Skeletal muscle satellite cell (primary cell): ENCODE measurements around the gene SPN.
"Not testable (repeated sequence)": the region's sequence is repeated elsewhere in the genome, so short reads cannot be mapped to it uniquely, and the experiment has no call there.

Experiments used
- H3K27me3 ChIP-seq: 2 replicates; pipeline ENCODE4 v1.7.0; 2013; ENCODE audit warnings: low read length; ENCODE audit not compliant: control insufficient read depth, insufficient read depth
- H3K36me3 ChIP-seq: 2 replicates; pipeline ENCODE4 v1.7.0; 2013; ENCODE audit warnings: mild to moderate bottlenecking, control low read depth, low read length; ENCODE audit not compliant: insufficient read depth
- H3K4me1 ChIP-seq: 2 replicates; pipeline ENCODE4 v1.7.0; 2013; ENCODE audit warnings: low read length; ENCODE audit not compliant: control insufficient read depth, insufficient read depth
- H3K4me2 ChIP-seq: 2 replicates; pipeline ENCODE4 v1.7.0; 2013; ENCODE audit warnings: mild to moderate bottlenecking, low read length
- H3K4me3 ChIP-seq: 2 replicates; pipeline ENCODE4 v1.7.0; 2013; ENCODE audit warnings: low read length
- H3K9ac ChIP-seq: 2 replicates; pipeline ENCODE4 v1.7.0; 2013; ENCODE audit warnings: mild to moderate bottlenecking, low read depth, low read length, moderate library complexity
- H3K9me3 ChIP-seq: replicated peaks from 2 replicates; pipeline ENCODE4 v1.7.0; 2013; ENCODE audit warnings: mild to moderate bottlenecking, control low read depth, low read length

Gene SPN

GRCh38 chr16:29649588-29650494 is 13.2 kb upstream of the SPN start:
- Histone ChIP-seq H3K4me2 (no peak overlapping the region), H3K9me3 (no peaks in the 10 kb centered on the region), H3K36me3 (no peaks in the 10 kb centered on the region), H3K27me3 (no peaks in the 10 kb centered on the region), H3K4me1 (no peaks in the 10 kb centered on the region), H3K4me3 (no peak overlapping the region), H3K9ac (no peak overlapping the region)

- H3K9me3 ChIP-seq, result no peaks in the 10 kb centered on the region
- H3K4me2 ChIP-seq, result no peak overlapping the region
- no peak overlapping the region for H3K4me3 ChIP-seq
- no peak overlapping the region for H3K9ac ChIP-seq
- no peaks in the 10 kb centered on the region for H3K4me1 ChIP-seq
- H3K27me3 ChIP-seq, result no peaks in the 10 kb centered on the region
- no peaks in the 10 kb centered on the region for H3K36me3 ChIP-seq
Observed at GRCh38 chr16:29650771-29651170, 12.3 kb upstream of the SPN start.

- Histone ChIP-seq H3K9me3 (no peaks in the 10 kb centered on the region), H3K9ac (no peak overlapping the region), H3K4me1 (no peaks in the 10 kb centered on the region), H3K27me3 (no peaks in the 10 kb centered on the region), H3K4me2 (no peak overlapping the region), H3K36me3 (no peaks in the 10 kb centered on the region), H3K4me3 (no peak overlapping the region)
Observed at GRCh38 chr16:29651774-29652349, 11.2 kb upstream of the SPN start.

GRCh38 chr16:29653471-29653870 is 9.6 kb upstream of the SPN start:
- Histone ChIP-seq H3K36me3 (no peaks in the 10 kb centered on the region), H3K4me1 (no peaks in the 10 kb centered on the region), H3K4me2 (no peak overlapping the region), H3K9me3 (no peaks in the 10 kb centered on the region), H3K27me3 (no peaks in the 10 kb centered on the region), H3K4me3 (no peak overlapping the region), H3K9ac (no peak overlapping the region)

- not testable (repeated sequence) for H3K4me1 ChIP-seq
Observed at GRCh38 chr16:29653890-29654289, 9.2 kb upstream of the SPN start.

GRCh38 chr16:29656688-29657523 is 6.1 kb upstream of the SPN start:
- peaks cover 6% of the 10 kb centered on the region for H3K27me3 ChIP-seq
- H3K9ac ChIP-seq, result no peak overlapping the region
- no peaks in the 10 kb centered on the region for H3K4me1 ChIP-seq
- no peak overlapping the region for H3K4me3 ChIP-seq
- H3K9me3 ChIP-seq, result no peaks in the 10 kb centered on the region
- no peak overlapping the region for H3K4me2 ChIP-seq
- no peaks in the 10 kb centered on the region for H3K36me3 ChIP-seq

More at GRCh38 chr16:29653890-29654289, 9.2 kb upstream of the SPN start:
- not testable (repeated sequence) for H3K27me3 ChIP-seq, H3K4me2 ChIP-seq, H3K36me3 ChIP-seq, H3K9me3 ChIP-seq, H3K4me3 ChIP-seq, H3K9ac ChIP-seq

- Histone ChIP-seq H3K9ac (no peak overlapping the region), H3K9me3 (no peaks in the 10 kb centered on the region), H3K4me2 (no peak overlapping the region), H3K4me1 (no peaks in the 10 kb centered on the region), H3K4me3 (no peak overlapping the region), H3K36me3 (no peaks in the 10 kb centered on the region), H3K27me3 (peaks cover 6% of the 10 kb centered on the region)
Observed at GRCh38 chr16:29658705-29659104, 4.3 kb upstream of the SPN start.

- H3K9me3 ChIP-seq, result no peaks in the 10 kb centered on the region
- no peak overlapping the region for H3K4me2 ChIP-seq
- no peaks in the 10 kb centered on the region for H3K36me3 ChIP-seq
- H3K9ac ChIP-seq, result no peak overlapping the region
- H3K4me3 ChIP-seq, result no peak overlapping the region
- peaks cover 16% of the 10 kb centered on the region for H3K27me3 ChIP-seq
- no peaks in the 10 kb centered on the region for H3K4me1 ChIP-seq
Observed at GRCh38 chr16:29662000-29662728, 883 bp upstream of the SPN start.

- Histone ChIP-seq H3K4me3 (no peak overlapping the region), H3K9ac (no peak overlapping the region), H3K27me3 (peaks cover 16% of the 10 kb centered on the region), H3K9me3 (no peaks in the 10 kb centered on the region), H3K4me2 (no peak overlapping the region), H3K4me1 (no peaks in the 10 kb centered on the region), H3K36me3 (no peaks in the 10 kb centered on the region)
Observed at GRCh38 chr16:29662729-29663015, 375 bp upstream of the SPN start.

- Histone ChIP-seq H3K4me1 (no peaks in the 10 kb centered on the region), H3K9ac (no peak overlapping the region), H3K36me3 (no peaks in the 10 kb centered on the region), H3K9me3 (no peaks in the 10 kb centered on the region), H3K4me3 (no peak overlapping the region), H3K27me3 (peaks cover 16% of the 10 kb centered on the region), H3K4me2 (no peak overlapping the region)
Observed at GRCh38 chr16:29663807-29664090, 702 bp downstream of the SPN start.
